ENCODE data around the gene ANKFY1. TPM values are rescaled to one million over a fixed set of nuclear protein-coding genes. Genes with fewer than 3 reads are reported as not detected.

The ANKFY1 gene
- total RNA-seq, 4 donors from 2014 or later: 12.6 to 26.9 (median 13.5) TPM

DNA sequence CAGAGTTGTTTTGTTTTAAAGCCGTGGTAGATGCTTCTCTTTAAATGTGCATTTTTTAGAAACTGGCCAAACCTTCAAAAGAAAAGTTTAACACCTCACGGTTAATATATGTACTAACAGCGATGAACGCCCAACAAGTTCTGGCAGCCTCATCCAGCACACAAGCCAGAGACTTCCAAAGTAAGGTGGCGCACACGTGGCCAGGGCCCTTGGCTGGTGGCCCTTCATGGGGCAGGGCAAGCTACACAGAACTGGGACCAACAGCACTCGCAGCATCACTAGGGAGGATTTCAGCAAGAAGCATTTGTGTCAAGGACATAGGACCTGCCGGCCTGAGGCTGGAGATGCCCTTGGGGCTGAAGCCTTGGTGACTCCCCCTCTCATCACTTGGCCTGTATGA is 97.4 kb downstream of the ANKFY1 start:
- Histone ChIP-seq H3K36me3 (peaks cover 0 to 55% of the 10 kb centered on the region in 2 donors), H3K9me3 (no peaks in the 10 kb centered on the region), H3K27ac (no peak overlapping the region), H3K27me3 (no peaks in the 10 kb centered on the region), H3K4me3 (no peak overlapping the region), H3K4me1 (peaks cover 8 to 42% of the 10 kb centered on the region in 2 donors)
- DNase-seq (no peak), ATAC-seq (no peak)
- intact Hi-C loops (cut with DNase I; ENCODE audit: low total_unique reads): no loop called here
- TF ChIP-seq, protein P1, sequence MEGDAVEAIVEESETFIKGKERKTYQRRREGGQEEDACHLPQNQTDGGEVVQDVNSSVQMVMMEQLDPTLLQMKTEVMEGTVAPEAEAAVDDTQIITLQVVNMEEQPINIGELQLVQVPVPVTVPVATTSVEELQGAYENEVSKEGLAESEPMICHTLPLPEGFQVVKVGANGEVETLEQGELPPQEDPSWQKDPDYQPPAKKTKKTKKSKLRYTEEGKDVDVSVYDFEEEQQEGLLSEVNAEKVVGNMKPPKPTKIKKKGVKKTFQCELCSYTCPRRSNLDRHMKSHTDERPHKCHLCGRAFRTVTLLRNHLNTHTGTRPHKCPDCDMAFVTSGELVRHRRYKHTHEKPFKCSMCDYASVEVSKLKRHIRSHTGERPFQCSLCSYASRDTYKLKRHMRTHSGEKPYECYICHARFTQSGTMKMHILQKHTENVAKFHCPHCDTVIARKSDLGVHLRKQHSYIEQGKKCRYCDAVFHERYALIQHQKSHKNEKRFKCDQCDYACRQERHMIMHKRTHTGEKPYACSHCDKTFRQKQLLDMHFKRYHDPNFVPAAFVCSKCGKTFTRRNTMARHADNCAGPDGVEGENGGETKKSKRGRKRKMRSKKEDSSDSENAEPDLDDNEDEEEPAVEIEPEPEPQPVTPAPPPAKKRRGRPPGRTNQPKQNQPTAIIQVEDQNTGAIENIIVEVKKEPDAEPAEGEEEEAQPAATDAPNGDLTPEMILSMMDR (IDR thresholded peaks at IDR 0.05 in 4 of 5, conservative IDR thresholded peaks at IDR 0.05 in 1 of 5): no peak
- TF ChIP-seq POLR2A (IDR thresholded peaks at IDR 0.05): no peak
- in situ Hi-C loops (cut with MboI; ENCODE audit: low sequenced_read_pairs in 4 of 4): no loop called here

DNA sequence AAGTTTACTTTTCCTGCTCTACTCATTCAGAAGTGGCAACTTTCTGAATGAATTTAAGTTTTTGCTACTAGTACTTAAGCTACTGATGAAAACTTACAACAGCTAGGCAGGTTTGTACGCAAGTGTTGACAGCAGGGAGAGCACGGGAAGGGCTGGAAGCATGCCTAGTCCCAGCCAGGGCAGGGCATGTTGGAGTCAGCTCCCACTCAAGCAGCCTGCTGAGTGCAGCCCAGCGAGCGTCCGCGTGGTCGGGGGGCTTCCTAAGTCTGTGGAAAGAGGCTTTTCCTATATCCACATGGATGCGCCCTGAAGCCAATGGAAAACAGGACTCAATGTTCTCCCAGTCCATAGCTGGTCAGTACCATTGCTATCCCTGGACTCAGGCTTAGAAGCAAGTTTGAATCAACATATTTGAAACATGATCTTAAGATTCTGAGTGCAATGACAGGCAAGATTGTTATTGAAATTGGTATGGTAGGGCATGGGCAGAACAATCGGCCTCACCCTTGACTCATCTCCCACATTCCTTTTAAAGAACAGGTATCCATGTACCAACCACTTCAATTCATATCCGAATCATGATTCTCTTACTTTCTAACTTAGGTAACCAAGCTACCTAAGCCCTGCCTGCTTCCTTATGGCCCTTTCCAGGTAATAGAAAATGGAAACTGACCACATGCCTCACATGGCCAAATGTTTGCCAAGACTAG is 98.3 kb downstream of the ANKFY1 start:
- TF ChIP-seq, protein P1 (IDR thresholded peaks at IDR 0.05 in 4 of 5, conservative IDR thresholded peaks at IDR 0.05 in 1 of 5): no peak
- no peak for TF ChIP-seq POLR2A (IDR thresholded peaks at IDR 0.05)
- ATAC-seq (no peak), DNase-seq (no peak)
- H3K9me3 ChIP-seq: no peaks in the 10 kb centered on the region
- H3K27me3 ChIP-seq: no peaks in the 10 kb centered on the region
- no peak overlapping the region for H3K4me3 ChIP-seq
- in situ Hi-C loops (cut with MboI; ENCODE audit: low sequenced_read_pairs in 4 of 4): no loop called here
- H3K27ac ChIP-seq: peak overlapping the region in 2 of 4 donors; percentile 18 to 92
- peaks cover 17 to 51% of the 10 kb centered on the region in 2 donors for H3K4me1 ChIP-seq
- peaks cover 0 to 45% of the 10 kb centered on the region in 2 donors for H3K36me3 ChIP-seq
- intact Hi-C loops (cut with DNase I; ENCODE audit: low total_unique reads): no loop called here

DNA sequence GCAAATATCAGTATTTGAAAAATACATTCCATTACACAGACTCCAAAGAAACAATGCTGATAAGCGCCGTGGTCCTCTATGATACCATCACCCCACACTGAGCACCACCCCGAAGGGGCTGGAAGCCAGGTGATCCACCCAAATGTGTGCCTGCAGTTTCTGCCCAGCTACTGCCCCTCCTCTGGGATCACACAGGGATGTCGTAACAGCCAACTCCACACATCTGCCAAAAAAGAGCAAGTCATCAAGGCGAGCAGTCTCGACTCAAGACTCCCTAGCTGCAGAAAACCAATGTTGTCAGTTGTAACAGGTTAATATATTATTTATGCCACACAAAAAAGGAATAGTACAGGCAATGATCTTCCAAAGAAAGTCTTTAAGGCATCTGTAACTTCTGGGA is 99.8 kb downstream of the ANKFY1 start:
- Histone ChIP-seq H3K9me3 (no peaks in the 10 kb centered on the region), H3K27me3 (no peaks in the 10 kb centered on the region), H3K36me3 (peaks cover 0 to 30% of the 10 kb centered on the region in 2 donors), H3K4me1 (peaks cover 18 to 54% of the 10 kb centered on the region in 2 donors), H3K27ac (peak overlapping the region in 3 of 4 donors; percentile 88 to 93 (median 92)), H3K4me3 (no peak overlapping the region)
- ATAC-seq (peak; percentile 18 to 37), DNase-seq (peak; percentile 51 to 65)
- in situ Hi-C loops (cut with MboI; ENCODE audit: low sequenced_read_pairs in 4 of 4): no loop called here
- intact Hi-C loops (cut with DNase I; ENCODE audit: low total_unique reads): no loop called here
- TF ChIP-seq POLR2A (IDR thresholded peaks at IDR 0.05): no peak
- TF ChIP-seq, protein P1 (IDR thresholded peaks at IDR 0.05 in 4 of 5, conservative IDR thresholded peaks at IDR 0.05 in 1 of 5): no peak

DNA sequence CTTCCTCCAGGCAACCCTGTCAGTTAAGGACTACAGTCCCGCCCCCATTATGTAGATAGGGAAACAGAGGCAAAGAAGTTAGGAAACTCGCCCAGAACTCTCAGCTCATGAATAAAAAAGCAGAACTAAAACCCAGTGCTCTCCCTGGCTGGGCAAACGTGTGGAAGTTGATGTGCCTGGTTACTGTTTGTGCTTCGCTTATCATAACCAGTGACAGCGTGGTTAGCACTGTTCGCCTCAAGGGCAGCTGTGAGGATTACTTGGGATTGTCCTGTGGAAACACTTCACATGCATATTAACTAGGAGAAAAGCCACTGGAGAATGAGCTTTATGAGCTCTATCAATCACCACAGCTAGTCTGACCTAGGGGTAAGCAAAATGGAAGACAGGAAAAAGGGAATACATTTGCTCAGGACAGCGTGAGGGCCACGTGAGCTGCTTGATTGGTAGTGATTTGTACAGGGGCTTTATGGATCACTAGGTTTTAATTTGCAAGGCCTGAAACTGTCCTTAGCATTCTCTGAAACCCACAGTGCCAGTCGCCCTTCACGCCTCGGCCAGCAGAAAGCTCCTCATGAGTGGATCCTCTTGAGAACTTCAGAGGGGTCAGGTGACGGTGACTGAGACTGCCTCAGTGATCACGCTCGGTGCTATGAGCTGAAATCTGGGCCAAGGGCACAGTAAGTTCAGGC is 100.9 kb downstream of the ANKFY1 start:
- ATAC-seq: peak in 1 of 2 donors; percentile 24

More for the DNA sequence above, 100.9 kb downstream of the ANKFY1 start:
- DNase-seq: no peak
- TF ChIP-seq POLR2A (IDR thresholded peaks at IDR 0.05): no peak
- TF ChIP-seq, protein P1 (IDR thresholded peaks at IDR 0.05 in 4 of 5, conservative IDR thresholded peaks at IDR 0.05 in 1 of 5): no peak
- Histone ChIP-seq H3K27me3 (no peaks in the 10 kb centered on the region), H3K27ac (peak overlapping the region in 3 of 4 donors; percentile 88 to 93 (median 92)), H3K36me3 (peaks cover 0 to 20% of the 10 kb centered on the region in 2 donors), H3K4me1 (peaks cover 18 to 54% of the 10 kb centered on the region in 2 donors), H3K9me3 (no peaks in the 10 kb centered on the region), H3K4me3 (no peak overlapping the region)
- intact Hi-C loops (cut with DNase I; ENCODE audit: low total_unique reads) (no loop called here), in situ Hi-C loops (cut with MboI; ENCODE audit: low sequenced_read_pairs in 4 of 4) (no loop called here)

Data from gastrocnemius medialis (tissue), 4 donors.